Inferior parietal cortex (tissue), 1 donor: ENCODE data around the gene SPAG4.

Experiments used
- DNase-seq: peaks from one replicate; pipeline ENCODE4 v3.0.0-alpha.2; 2016; ENCODE audit errors: extremely low spot score

Gene SPAG4

GRCh38 chr20:35621560-35621946 is 5.9 kb downstream of the SPAG4 start:
- no peak for DNase-seq

- no peak for DNase-seq
These were observed 10.2 kb downstream of the SPAG4 start for GRCh38 chr20:35625584-35626385.

- no peak for DNase-seq
These were observed 10.9 kb downstream of the SPAG4 start for GRCh38 chr20:35626386-35627001.

GRCh38 chr20:35627121-35627520 is 11.5 kb downstream of the SPAG4 start:
- no peak for DNase-seq

- DNase-seq, result no peak
These were observed 14.0 kb downstream of the SPAG4 start for GRCh38 chr20:35629427-35630145.

GRCh38 chr20:35630636-35631035 is 15.0 kb downstream of the SPAG4 start:
- no peak for DNase-seq

- no peak for DNase-seq
These were observed 17.0 kb downstream of the SPAG4 start for GRCh38 chr20:35632539-35633115.

- DNase-seq, result no peak
These were observed 20.0 kb downstream of the SPAG4 start for GRCh38 chr20:35635652-35636051.

GRCh38 chr20:35636095-35636494 is 20.5 kb downstream of the SPAG4 start:
- DNase-seq, result no peak

GRCh38 chr20:35637276-35637675 is 21.6 kb downstream of the SPAG4 start:
- no peak for DNase-seq

GRCh38 chr20:35638751-35639150 is 23.1 kb downstream of the SPAG4 start:
- DNase-seq, result no peak

GRCh38 chr20:35640724-35641123 is 25.1 kb downstream of the SPAG4 start:
- DNase-seq, result no peak

GRCh38 chr20:35641743-35642142 is 26.1 kb downstream of the SPAG4 start:
- DNase-seq, result no peak

GRCh38 chr20:35643045-35643444 is 27.4 kb downstream of the SPAG4 start:
- no peak for DNase-seq

GRCh38 chr20:35644806-35645205 is 29.2 kb downstream of the SPAG4 start:
- no peak for DNase-seq

GRCh38 chr20:35648836-35649235 is 33.2 kb downstream of the SPAG4 start:
- peak; percentile 33 for DNase-seq

GRCh38 chr20:35650632-35651031 is 35.0 kb downstream of the SPAG4 start:
- no peak for DNase-seq

GRCh38 chr20:35651958-35652357 is 36.3 kb downstream of the SPAG4 start:
- no peak for DNase-seq

GRCh38 chr20:35652641-35653429 is 37.2 kb downstream of the SPAG4 start:
- DNase-seq, result no peak

- DNase-seq, result no peak
These were observed 37.8 kb downstream of the SPAG4 start for GRCh38 chr20:35653430-35653734.

- no peak for DNase-seq
These were observed 38.3 kb downstream of the SPAG4 start for GRCh38 chr20:35653893-35654292.

- no peak for DNase-seq
These were observed 38.8 kb downstream of the SPAG4 start for GRCh38 chr20:35654415-35654814.
